Keratinocyte (primary cell): ENCODE results near the gene CBFA2T3. TPM values are rescaled to one million over a fixed set of nuclear protein-coding genes. Genes with fewer than 3 reads are reported as not detected.

ENCODE experiments used
- DNase-seq: peaks from one replicate; pipeline ENCODE4 v3.0.0-alpha.2; 2011; ENCODE audit warnings: low read depth, missing footprints, low spot score
- FAIRE-seq: peaks from 2 replicates; lab custom pipeline; 2011; peaks lifted over from hg19 to GRCh38; lab: Jason Lieb, UNC
- H2AFZ ChIP-seq: 2 replicates; pipeline ENCODE4 v1.6.0; 2012; ENCODE audit warnings: low read length, control low read depth, inconsistent platforms; ENCODE audit not compliant: control insufficient read depth
- H3K27ac ChIP-seq: 2 replicates; pipeline ENCODE4 v1.5.1; 2011; ENCODE audit warnings: low read length; ENCODE audit not compliant: control insufficient read depth, insufficient read depth
- H3K27me3 ChIP-seq: 3 replicates; pipeline ENCODE4 v1.6.0; 2011; ENCODE audit warnings: low read length; ENCODE audit not compliant: control insufficient read depth, insufficient read depth; ENCODE audit errors: extremely low read depth
- H3K36me3 ChIP-seq, 2 experiments: 2 replicates in 1 of 2; 3 replicates in 1 of 2; pipeline ENCODE4 v1.5.1; 2011; ENCODE audit warnings: low read length in 2 of 2, mild to moderate bottlenecking in 1 of 2; ENCODE audit not compliant: control insufficient read depth in 2 of 2, insufficient read depth in 2 of 2; ENCODE audit errors: extremely low read depth in 1 of 2
- H3K4me1 ChIP-seq: 3 replicates; pipeline ENCODE4 v1.5.1; 2011; ENCODE audit warnings: low read length; ENCODE audit not compliant: control insufficient read depth, insufficient read depth; ENCODE audit errors: extremely low read depth
- H3K4me2 ChIP-seq: 3 replicates; pipeline ENCODE4 v1.6.0; 2011; ENCODE audit warnings: low read depth, low read length; ENCODE audit not compliant: control insufficient read depth, insufficient read depth; ENCODE audit errors: extremely low read depth
- H3K4me3 ChIP-seq, 3 experiments: fragments of 200-600 bp in 1 of 3; sonication (generic) in 1 of 3; 2 replicates in 2 of 3; 3 replicates in 1 of 3; pipeline ENCODE4 v1.5.1; 2011 to 2016; ENCODE audit warnings: low read length in 3 of 3, mild to moderate bottlenecking in 3 of 3, control low read depth in 2 of 3, inconsistent platforms in 1 of 3, low read depth in 1 of 3, mixed read lengths in 1 of 3, mixed run types in 1 of 3, moderate library complexity in 1 of 3; ENCODE audit not compliant: control insufficient read depth in 2 of 3, insufficient read depth in 2 of 3; ENCODE audit errors: extremely low read depth in 1 of 3
- H3K79me2 ChIP-seq: 2 replicates; pipeline ENCODE4 v1.6.0; 2012; ENCODE audit warnings: low read length; ENCODE audit not compliant: control insufficient read depth, insufficient read depth
- H3K9ac ChIP-seq: 3 replicates; pipeline ENCODE4 v1.6.0; 2011; ENCODE audit warnings: low read length; ENCODE audit not compliant: control insufficient read depth, insufficient read depth; ENCODE audit errors: extremely low read depth
- H3K9me1 ChIP-seq: 3 replicates; pipeline ENCODE4 v1.6.0; 2011; ENCODE audit warnings: low read length; ENCODE audit not compliant: control insufficient read depth, insufficient read depth; ENCODE audit errors: extremely low read depth
- H3K9me3 ChIP-seq: 2 replicates; pipeline ENCODE4 v1.5.1; 2012; ENCODE audit warnings: low read depth, low read length; ENCODE audit not compliant: control insufficient read depth
- H4K20me1 ChIP-seq: 3 replicates; pipeline ENCODE4 v1.6.0; 2011; ENCODE audit warnings: low read length; ENCODE audit not compliant: control insufficient read depth, insufficient read depth; ENCODE audit errors: extremely low read depth
- CTCF ChIP-seq, 3 experiments: IDR thresholded peaks in 1 of 3; conservative IDR thresholded peaks in 1 of 3; optimal IDR thresholded peaks in 1 of 3; 2 replicates in 2 of 3; 3 replicates in 1 of 3; pipeline versions ENCODE3 to v1.5.1; 2011; ENCODE audit warnings: low read length in 3 of 3, mild to moderate bottlenecking in 3 of 3, moderate library complexity in 2 of 3, control low read depth in 1 of 3, inconsistent platforms in 1 of 3; ENCODE audit not compliant: insufficient read depth in 2 of 3; ENCODE audit errors: extremely low read depth in 1 of 3
- EZH2 ChIP-seq: IDR thresholded peaks from one replicate; pipeline ENCODE4 v1.6.1; 2012; ENCODE audit warnings: inconsistent platforms, mild to moderate bottlenecking, low read length, moderate library complexity
- dilution Hi-C: fragments of 300-500 bp; cut with MboI; formaldehyde crosslinking; loops from one replicate; pipeline ENCODE4 v1.7.0; 2020; ENCODE audit warnings: low sequenced_read_pairs; ENCODE audit not compliant: extremely low pct_ligation_motif_present
- polyA plus RNA-seq, 5 experiments: library from polyadenylated mRNA; depleted of rRNA in 3 of 5; stranded (reverse) in 3 of 5; stranded (forward) in 1 of 5; unstranded in 1 of 5; fragments of >200 nt; gene quantifications; 1 replicate in 1 of 5; 2 replicates in 3 of 5; 3 replicates in 1 of 5; pipeline versions ENCODE4 v1.2.1 to v1.2.3, GENCODE V29; 2011 to 2012; ENCODE audit warnings: missing spikeins in 2 of 5, low read depth in 1 of 5, low replicate concordance in 1 of 5

Gene CBFA2T3
- polyA plus RNA-seq, 1 donor (not counting 4 experiments of a cell fraction or from before 2014, with no cell fraction given) = 0.08 TPM

- H3K9ac ChIP-seq = no peak overlapping the region
- no peak overlapping the region for H3K4me3 ChIP-seq
- no peak for TF ChIP-seq CTCF (optimal IDR thresholded peaks at IDR 0.05 in 1 of 3, IDR thresholded peaks at IDR 0.05 in 1 of 3, conservative IDR thresholded peaks at IDR 0.05 in 1 of 3; ENCODE audit: extremely low read depth in 1 of 3, insufficient read depth in 2 of 3, low read length in 3 of 3)
- TF ChIP-seq EZH2 = no peak
- no peak overlapping the region for H3K4me2 ChIP-seq
- H3K9me3 ChIP-seq = no peaks in the 10 kb centered on the region
- H4K20me1 ChIP-seq = no peaks in the 10 kb centered on the region
- H3K36me3 ChIP-seq = no peaks in the 10 kb centered on the region
- no peaks in the 10 kb centered on the region for H3K9me1 ChIP-seq
- FAIRE-seq (no peak), DNase-seq (no peak)
- H3K79me2 ChIP-seq = no peaks in the 10 kb centered on the region
- no peak overlapping the region for H3K27ac ChIP-seq
- no peak overlapping the region for H2AFZ ChIP-seq
- peaks cover 25% of the 10 kb centered on the region for H3K27me3 ChIP-seq
- H3K4me1 ChIP-seq = peaks cover 4% of the 10 kb centered on the region
- dilution Hi-C loops = no loop called here
Measured at GRCh38 chr16:88886845-88887521, 90.0 kb downstream of the CBFA2T3 start.

- dilution Hi-C loops = no loop called here
- Histone ChIP-seq H4K20me1 (no peaks in the 10 kb centered on the region), H3K4me3 (no peak overlapping the region), H3K79me2 (no peaks in the 10 kb centered on the region), H3K27ac (no peak overlapping the region), H2AFZ (no peak overlapping the region), H3K27me3 (peaks cover 30% of the 10 kb centered on the region), H3K9ac (no peak overlapping the region), H3K36me3 (no peaks in the 10 kb centered on the region), H3K4me1 (peaks cover 9% of the 10 kb centered on the region), H3K4me2 (no peak overlapping the region), H3K9me3 (no peaks in the 10 kb centered on the region), H3K9me1 (no peaks in the 10 kb centered on the region)
- DNase-seq = no peak
- TF ChIP-seq EZH2 (no peak), CTCF (optimal IDR thresholded peaks at IDR 0.05 in 1 of 3, IDR thresholded peaks at IDR 0.05 in 1 of 3, conservative IDR thresholded peaks at IDR 0.05 in 1 of 3; ENCODE audit: extremely low read depth in 1 of 3, insufficient read depth in 2 of 3, low read length in 3 of 3) (no peak)
- FAIRE-seq = no peak
Measured at GRCh38 chr16:88886420-88886844, 90.6 kb downstream of the CBFA2T3 start.
